GM03348 (cell line): ENCODE measurements around the gene ANKRD34A.

Experiments used
- DNase-seq: peaks from one replicate; pipeline ENCODE4 v3.0.0; 2012; ENCODE audit warnings: low spot score

The ANKRD34A gene

GRCh38 chr1:145964328-145965118, at the start of gene ANKRD34A, which contains the start of gene POLR3GL:
TSS of gene ANKRD34A (minus strand) at chr1:145964575. CDS start at chr1:145961759, 2,816 bp downstream.
TSS of gene POLR3GL (plus strand) at chr1:145964690. CDS start at chr1:145974866, 10,176 bp downstream.
- DNase-seq: peak; percentile 94

GRCh38 chr1:146013559-146013922, 49.2 kb upstream of the ANKRD34A start:
- no peak for DNase-seq

GRCh38 chr1:146012703-146013558, 48.6 kb upstream of the ANKRD34A start:
- peak; percentile 76 for DNase-seq

- DNase-seq: no peak
Measured at GRCh38 chr1:146010126-146010738, 45.9 kb upstream of the ANKRD34A start.

GRCh38 chr1:146007489-146008133, 43.2 kb upstream of the ANKRD34A start:
- DNase-seq: no peak

GRCh38 chr1:146001709-146002108, 37.3 kb upstream of the ANKRD34A start:
- no peak for DNase-seq

GRCh38 chr1:145999321-146000024, 35.1 kb upstream of the ANKRD34A start:
- DNase-seq: no peak

- DNase-seq: no peak
Measured at GRCh38 chr1:145997718-145998023, 33.3 kb upstream of the ANKRD34A start.

- no peak for DNase-seq
Measured at GRCh38 chr1:145997016-145997717, 32.8 kb upstream of the ANKRD34A start.

GRCh38 chr1:145996433-145997015, 32.1 kb upstream of the ANKRD34A start, which contains the start of gene TXNIP:
TSS of gene TXNIP (minus strand) at chr1:145996579. CDS start at chr1:145996266, 313 bp downstream.
- peak; percentile 99 for DNase-seq

- DNase-seq: no peak
Measured at GRCh38 chr1:145995964-145996432, 31.6 kb upstream of the ANKRD34A start.

GRCh38 chr1:145995148-145995881, 30.9 kb upstream of the ANKRD34A start:
- DNase-seq: no peak

- DNase-seq: no peak
Measured at GRCh38 chr1:145994391-145995120, 30.2 kb upstream of the ANKRD34A start.

GRCh38 chr1:145993618-145994390, 29.4 kb upstream of the ANKRD34A start:
- DNase-seq: no peak

GRCh38 chr1:145992958-145993617, 28.7 kb upstream of the ANKRD34A start:
- DNase-seq: no peak

GRCh38 chr1:145992502-145992936, 28.1 kb upstream of the ANKRD34A start:
- no peak for DNase-seq

- no peak for DNase-seq
Measured at GRCh38 chr1:145991735-145992412, 27.5 kb upstream of the ANKRD34A start.
